Endothelial cell (in vitro differentiated cells): ENCODE data around the gene ELOA. TPM values are rescaled to one million over a fixed set of nuclear protein-coding genes. Genes with fewer than 3 reads are reported as not detected.

Experiments
- DNase-seq: peaks from one replicate; pipeline ENCODE4 v3.0.0; 2021; ENCODE audit warnings: low spot score
- H3K27ac Mint-ChIP-seq: one replicate; pipeline ENCODE4 v1.8.0; 2021; ENCODE audit warnings: mixed read lengths, inconsistent platforms; ENCODE audit not compliant: unreplicated experiment
- H3K27me3 Mint-ChIP-seq: one replicate; pipeline ENCODE4 v1.8.0; 2021; ENCODE audit warnings: mild to moderate bottlenecking, moderate library complexity, mixed read lengths, inconsistent platforms; ENCODE audit not compliant: unreplicated experiment
- H3K36me3 Mint-ChIP-seq: one replicate; pipeline ENCODE4 v1.8.0; 2021; ENCODE audit warnings: mild to moderate bottlenecking, low read depth, mixed read lengths, inconsistent platforms; ENCODE audit not compliant: unreplicated experiment
- H3K4me1 Mint-ChIP-seq: one replicate; pipeline ENCODE4 v1.8.0; 2021; ENCODE audit warnings: mild to moderate bottlenecking, mixed read lengths, inconsistent platforms; ENCODE audit not compliant: unreplicated experiment
- H3K4me3 Mint-ChIP-seq: one replicate; pipeline ENCODE4 v1.8.0; 2021; ENCODE audit warnings: mild to moderate bottlenecking, mixed read lengths, inconsistent platforms; ENCODE audit not compliant: unreplicated experiment
- H3K9me3 Mint-ChIP-seq: one replicate; pipeline ENCODE4 v1.8.0; 2021; ENCODE audit warnings: mixed read lengths, inconsistent platforms; ENCODE audit not compliant: unreplicated experiment
- total RNA-seq: library from RNA; stranded (reverse); fragmentation: NEBNext Ultra II Directional; extraction: Animal tissue kit (Norgen Biotek cat#: 25700); gene quantifications from one replicate; pipeline ENCODE4 v1.2.1, GENCODE V29; 2021; ENCODE audit not compliant: unreplicated experiment
- TF ChIP-seq, protein P1 (sequence below): fragments of 200-600 bp; sonication (generic); IDR thresholded peaks from one replicate; pipeline ENCODE4 v1.5.0; 2021; ENCODE audit warnings: antibody characterized with exemption; ENCODE audit not compliant: unreplicated experiment

Gene ELOA
- total RNA-seq, 1 donor from 2014 or later: 54.4 TPM

DNA sequence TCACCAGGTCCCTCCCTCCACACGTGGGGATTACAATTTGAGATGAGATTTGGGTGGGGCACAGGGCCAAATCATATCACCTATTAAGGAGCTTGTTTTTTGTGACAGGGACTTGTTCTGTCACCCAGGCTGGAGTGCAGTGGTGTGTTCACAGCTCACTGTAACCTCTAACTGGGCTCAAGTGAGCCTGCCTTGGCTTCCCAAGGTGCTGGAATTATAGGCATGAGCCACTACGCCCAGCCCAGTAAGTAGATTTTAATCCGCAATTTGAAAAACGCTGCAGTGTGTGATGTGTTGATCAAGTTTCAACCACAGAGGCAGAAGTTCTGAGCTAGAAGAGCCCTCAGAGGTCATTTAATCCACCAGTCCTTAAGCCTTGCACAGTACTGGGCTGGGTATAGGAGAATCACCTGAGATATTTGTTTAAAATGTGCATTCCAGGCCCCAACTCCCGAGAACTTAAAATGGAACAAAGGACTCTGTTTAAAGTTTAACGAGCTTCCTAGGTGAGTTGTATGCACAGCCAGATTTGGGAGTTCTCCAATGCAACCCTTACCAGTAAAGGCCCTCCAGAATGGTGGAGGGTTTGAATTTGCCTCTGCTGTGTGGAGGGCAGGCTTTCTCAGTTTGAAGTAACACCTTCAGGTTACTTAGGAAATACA lies 38.3 kb upstream of the ELOA start:
- H3K27ac Mint-ChIP-seq: no peak overlapping the region
- H3K36me3 Mint-ChIP-seq: peaks cover 9% of the 10 kb centered on the region
- DNase-seq: no peak
- TF ChIP-seq, protein P1, sequence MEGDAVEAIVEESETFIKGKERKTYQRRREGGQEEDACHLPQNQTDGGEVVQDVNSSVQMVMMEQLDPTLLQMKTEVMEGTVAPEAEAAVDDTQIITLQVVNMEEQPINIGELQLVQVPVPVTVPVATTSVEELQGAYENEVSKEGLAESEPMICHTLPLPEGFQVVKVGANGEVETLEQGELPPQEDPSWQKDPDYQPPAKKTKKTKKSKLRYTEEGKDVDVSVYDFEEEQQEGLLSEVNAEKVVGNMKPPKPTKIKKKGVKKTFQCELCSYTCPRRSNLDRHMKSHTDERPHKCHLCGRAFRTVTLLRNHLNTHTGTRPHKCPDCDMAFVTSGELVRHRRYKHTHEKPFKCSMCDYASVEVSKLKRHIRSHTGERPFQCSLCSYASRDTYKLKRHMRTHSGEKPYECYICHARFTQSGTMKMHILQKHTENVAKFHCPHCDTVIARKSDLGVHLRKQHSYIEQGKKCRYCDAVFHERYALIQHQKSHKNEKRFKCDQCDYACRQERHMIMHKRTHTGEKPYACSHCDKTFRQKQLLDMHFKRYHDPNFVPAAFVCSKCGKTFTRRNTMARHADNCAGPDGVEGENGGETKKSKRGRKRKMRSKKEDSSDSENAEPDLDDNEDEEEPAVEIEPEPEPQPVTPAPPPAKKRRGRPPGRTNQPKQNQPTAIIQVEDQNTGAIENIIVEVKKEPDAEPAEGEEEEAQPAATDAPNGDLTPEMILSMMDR: no peak
- no peaks in the 10 kb centered on the region for H3K4me1 Mint-ChIP-seq
- no peak overlapping the region for H3K4me3 Mint-ChIP-seq
- H3K27me3 Mint-ChIP-seq: peaks cover 4% of the 10 kb centered on the region
- no peaks in the 10 kb centered on the region for H3K9me3 Mint-ChIP-seq

DNA sequence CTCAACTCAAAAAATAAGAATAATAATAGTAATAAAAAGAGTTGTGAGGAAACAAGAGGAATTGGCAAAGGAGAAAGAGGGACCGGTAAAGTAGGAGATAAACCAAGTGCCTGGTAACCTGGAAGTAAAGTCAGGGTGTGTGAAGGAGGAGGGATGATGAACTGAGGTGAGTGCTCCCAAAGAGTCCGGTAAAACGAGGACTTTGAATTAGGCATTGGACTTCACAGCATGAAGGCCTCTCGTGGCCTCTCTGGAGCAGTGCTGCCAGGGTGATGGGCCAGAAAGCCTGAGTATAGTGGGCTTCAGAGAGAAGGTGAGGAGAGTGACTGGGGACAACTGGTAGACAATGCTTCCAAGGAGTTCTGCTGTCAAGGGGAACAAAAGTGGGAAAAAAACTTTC lies 34.0 kb upstream of the ELOA start:
- TF ChIP-seq, protein P1: no peak
- Mint-ChIP-seq H3K27me3 (peaks cover 5% of the 10 kb centered on the region), H3K9me3 (no peaks in the 10 kb centered on the region), H3K36me3 (peaks cover 4% of the 10 kb centered on the region), H3K4me1 (no peaks in the 10 kb centered on the region), H3K27ac (peak overlapping the region; percentile 27), H3K4me3 (peak overlapping the region; percentile 19)
- DNase-seq: no peak

DNA sequence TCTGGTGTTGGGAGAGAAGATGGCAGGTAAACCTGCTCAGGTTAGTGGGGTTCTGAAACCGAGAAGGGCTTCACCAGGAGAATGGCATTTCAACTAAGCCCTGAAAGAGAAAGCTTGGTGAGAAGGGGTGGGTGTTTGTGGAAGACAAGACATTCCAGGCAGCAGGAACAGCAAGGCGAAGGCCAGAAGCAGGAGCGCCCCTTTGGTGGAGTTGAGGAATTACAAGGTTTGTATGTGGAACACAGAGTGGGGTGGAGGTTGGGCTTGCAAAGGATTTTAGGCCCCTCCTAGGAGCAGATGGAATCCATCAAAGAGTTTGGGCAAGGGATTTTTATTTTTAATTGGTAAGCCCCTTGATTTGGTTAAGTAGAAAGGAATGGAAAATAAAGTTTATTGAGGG lies 24.8 kb upstream of the ELOA start:
- peaks cover 2% of the 10 kb centered on the region for H3K27me3 Mint-ChIP-seq
- no peak overlapping the region for H3K27ac Mint-ChIP-seq
- no peak overlapping the region for H3K4me3 Mint-ChIP-seq
- peaks cover 3% of the 10 kb centered on the region for H3K4me1 Mint-ChIP-seq
- H3K36me3 Mint-ChIP-seq: no peaks in the 10 kb centered on the region
- DNase-seq: peak; percentile 68
- TF ChIP-seq, protein P1: peak; percentile 89
- H3K9me3 Mint-ChIP-seq: no peaks in the 10 kb centered on the region

DNA sequence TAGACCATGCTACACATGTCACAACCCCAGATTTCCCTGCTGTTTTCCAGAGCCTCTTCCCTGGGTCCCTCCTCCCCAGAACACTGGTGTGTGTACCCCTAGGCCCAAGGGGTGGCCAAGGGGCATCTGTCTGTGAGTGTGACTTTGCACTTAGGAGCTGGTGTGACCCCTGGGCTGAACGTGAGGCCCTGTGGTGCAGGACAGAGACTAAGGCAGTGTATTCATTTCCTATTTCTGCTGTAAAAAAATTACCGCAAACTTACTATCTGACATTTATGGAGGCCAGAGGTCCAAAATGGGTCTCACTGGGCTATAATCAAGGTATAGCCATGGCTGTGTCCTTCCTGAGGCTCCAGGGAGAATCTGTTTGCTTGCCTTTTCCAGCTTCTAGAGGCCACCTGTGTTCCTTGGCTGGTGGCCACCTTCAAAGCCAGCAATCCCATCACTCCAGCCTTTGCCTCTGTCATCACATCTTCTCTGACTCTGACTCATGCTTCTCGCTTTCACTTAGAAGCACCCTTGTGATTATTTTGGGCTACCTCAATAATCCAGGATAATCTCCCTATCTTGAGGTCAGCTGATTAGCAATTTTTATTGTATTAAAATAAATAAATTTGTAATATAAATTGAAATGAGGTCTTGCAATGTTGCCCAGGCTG lies 24.0 kb upstream of the ELOA start:
- TF ChIP-seq, protein P1: no peak

DNA sequence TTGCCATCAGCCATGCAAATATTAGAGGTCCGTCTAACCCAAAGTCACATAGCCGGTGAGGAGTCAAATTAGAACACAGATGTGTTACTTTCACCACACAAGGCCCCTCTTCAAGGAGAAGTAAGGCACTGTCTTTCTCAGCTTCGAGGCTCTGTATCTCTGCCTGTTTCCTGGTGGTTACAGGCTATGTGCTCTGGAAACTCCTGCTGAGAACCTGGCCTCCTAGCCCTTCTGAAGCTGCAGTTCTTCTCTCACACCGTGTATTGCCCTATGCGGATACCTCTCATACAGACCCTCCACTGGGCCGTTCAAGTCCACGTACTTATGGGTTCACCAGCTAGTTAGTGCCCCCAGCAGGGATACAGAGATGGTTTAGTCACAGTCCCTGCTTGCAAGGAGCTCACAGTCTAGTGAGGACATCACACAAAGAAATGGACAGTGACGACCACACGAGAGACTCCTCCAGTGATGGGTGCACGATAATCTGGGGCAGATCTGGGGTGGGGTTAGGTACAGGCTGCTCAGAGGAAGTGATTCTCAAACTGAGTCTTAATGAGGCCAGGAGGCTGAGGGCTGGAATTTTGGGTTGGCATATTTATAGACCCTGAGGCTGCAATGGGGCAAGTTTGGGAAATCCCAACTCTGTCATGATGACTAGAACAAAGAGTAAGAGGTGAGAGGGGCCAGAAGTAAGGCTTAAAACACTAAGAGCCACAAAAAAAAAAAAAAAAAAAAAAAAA lies 22.8 kb upstream of the ELOA start:
- Mint-ChIP-seq H3K36me3 (no peaks in the 10 kb centered on the region), H3K4me1 (peaks cover 2% of the 10 kb centered on the region), H3K27me3 (no peaks in the 10 kb centered on the region), H3K27ac (no peak overlapping the region), H3K9me3 (no peaks in the 10 kb centered on the region), H3K4me3 (no peak overlapping the region)
- TF ChIP-seq, protein P1: no peak
- no peak for DNase-seq

More for the DNA sequence above, 24.0 kb upstream of the ELOA start:
- no peak overlapping the region for H3K4me3 Mint-ChIP-seq
- no peak for DNase-seq
- no peaks in the 10 kb centered on the region for H3K9me3 Mint-ChIP-seq
- peaks cover 3% of the 10 kb centered on the region for H3K4me1 Mint-ChIP-seq
- no peaks in the 10 kb centered on the region for H3K27me3 Mint-ChIP-seq
- H3K27ac Mint-ChIP-seq: no peak overlapping the region
- H3K36me3 Mint-ChIP-seq: no peaks in the 10 kb centered on the region
